ENCODE results near the gene F2RL3.

Gene F2RL3

GRCh38 chr19:16875584-16876555 lies 12.9 kb upstream of the F2RL3 start:
- no peak for FAIRE-seq

GRCh38 chr19:16876904-16877361 lies 11.9 kb upstream of the F2RL3 start:
- no peak for FAIRE-seq

GRCh38 chr19:16877581-16877980 lies 11.2 kb upstream of the F2RL3 start:
- no peak for FAIRE-seq

DNA sequence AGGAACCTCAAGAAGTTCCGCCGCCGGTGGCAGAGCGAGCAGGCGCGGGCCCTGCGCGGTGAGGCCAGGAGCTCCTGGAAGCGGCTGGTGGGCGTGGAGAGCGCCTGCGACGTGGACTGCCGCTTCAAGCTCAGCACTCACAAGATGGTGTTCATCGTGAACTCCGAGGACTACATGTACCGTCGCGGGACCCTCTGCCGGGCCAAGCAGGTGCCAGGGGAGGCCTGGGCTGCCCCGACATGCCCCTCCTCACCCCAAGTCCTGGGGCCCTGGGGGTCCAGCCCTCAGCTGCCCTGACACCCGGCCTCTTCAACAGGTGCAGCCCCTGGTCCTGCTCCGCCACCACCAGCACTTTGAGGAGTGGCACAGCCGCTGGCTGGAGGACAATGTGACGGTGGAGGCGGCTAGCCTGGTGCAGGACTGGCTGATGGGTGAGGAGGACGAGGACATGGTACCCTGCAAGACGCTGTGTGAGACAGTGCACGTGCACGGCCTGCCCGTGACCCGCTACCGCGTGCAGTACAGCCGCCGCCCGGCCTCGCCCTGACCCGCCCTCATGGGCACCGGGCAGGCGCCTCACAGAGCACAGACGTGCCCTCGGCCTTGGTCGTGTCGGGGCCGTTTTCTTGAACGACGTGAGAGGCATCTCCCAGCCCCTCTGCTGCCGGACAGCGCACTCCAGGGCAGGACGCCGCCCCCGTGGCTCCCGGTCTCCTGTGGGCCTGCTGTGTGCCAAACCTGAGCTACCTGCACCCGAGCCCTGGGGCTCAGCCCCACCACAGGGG lies 10.4 kb upstream of the F2RL3 start:
- no peak for FAIRE-seq

DNA sequence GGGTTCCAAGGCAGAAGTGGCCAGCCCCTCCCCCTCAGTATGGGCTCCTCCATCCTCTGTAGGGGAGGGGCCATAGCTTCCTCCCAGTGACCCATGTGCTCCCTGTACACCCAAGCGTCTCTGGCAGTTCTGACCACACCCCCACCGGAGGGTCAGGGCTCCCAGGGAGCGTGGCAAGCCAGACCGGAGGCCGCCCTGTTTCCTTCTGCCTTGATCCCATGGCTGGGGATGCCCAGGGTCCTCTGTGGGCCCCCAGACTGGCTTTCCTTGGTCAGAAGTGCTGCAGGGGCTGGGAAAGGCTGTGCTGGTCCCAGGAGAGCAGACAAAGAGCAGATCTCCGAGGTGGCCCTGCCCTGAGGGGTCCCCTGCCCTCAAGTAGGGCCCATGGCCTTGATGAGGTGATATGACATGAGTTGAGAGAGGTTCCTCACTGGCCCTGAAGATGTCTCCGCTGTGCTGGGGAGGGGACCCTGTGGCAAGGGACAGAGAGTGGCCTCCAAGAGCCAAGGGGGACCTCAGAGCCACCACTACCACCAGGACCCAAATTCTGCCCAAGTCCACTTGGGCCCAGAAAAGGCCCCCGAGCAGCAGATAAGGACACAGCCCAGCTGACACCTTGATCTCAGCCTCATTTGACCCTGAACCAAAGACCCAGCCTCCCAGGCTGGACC lies 7.8 kb upstream of the F2RL3 start:
- no peak for FAIRE-seq

GRCh38 chr19:16882146-16882545 lies 6.7 kb upstream of the F2RL3 start:
- no peak for FAIRE-seq

DNA sequence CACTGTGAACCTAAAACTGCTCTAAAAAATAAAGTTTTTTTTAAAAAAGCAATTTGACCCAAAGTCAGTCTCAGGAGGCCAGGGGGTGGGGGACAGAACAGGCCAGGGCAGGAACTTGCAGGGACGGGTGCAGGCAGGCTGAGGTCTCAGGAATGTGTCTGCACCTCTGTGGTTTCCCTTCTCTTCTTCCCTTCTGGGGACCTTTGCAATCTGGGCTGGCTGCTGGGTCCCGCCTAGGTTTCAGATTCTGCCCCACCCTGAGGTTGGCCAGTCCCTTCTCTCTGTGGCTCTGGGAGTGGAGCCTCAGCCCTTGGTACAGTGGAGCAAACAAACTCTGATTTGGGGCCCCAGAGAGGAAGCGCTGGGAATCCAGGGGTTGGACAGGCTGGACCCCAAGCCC lies 5.3 kb upstream of the F2RL3 start:
- FAIRE-seq: no peak

- FAIRE-seq: no peak
These were observed 3.6 kb upstream of the F2RL3 start for GRCh38 chr19:16885166-16885565.

- no peak for FAIRE-seq
These were observed 2.4 kb upstream of the F2RL3 start for GRCh38 chr19:16886305-16886880.

GRCh38 chr19:16887353-16888265 lies 1.2 kb upstream of the F2RL3 start:
- FAIRE-seq: no peak

- no peak for FAIRE-seq
These were observed 625 bp downstream of the F2RL3 start for GRCh38 chr19:16889366-16889882.

DNA sequence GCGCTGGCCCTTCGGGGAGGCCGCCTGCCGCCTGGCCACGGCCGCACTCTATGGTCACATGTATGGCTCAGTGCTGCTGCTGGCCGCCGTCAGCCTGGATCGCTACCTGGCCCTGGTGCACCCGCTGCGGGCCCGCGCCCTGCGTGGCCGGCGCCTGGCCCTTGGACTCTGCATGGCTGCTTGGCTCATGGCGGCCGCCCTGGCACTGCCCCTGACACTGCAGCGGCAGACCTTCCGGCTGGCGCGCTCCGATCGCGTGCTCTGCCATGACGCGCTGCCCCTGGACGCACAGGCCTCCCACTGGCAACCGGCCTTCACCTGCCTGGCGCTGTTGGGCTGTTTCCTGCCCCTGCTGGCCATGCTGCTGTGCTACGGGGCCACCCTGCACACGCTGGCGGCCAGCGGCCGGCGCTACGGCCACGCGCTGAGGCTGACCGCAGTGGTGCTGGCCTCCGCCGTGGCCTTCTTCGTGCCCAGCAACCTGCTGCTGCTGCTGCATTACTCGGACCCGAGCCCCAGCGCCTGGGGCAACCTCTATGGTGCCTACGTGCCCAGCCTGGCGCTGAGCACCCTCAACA lies 1.2 kb downstream of the F2RL3 start:
- FAIRE-seq: no peak

DNA sequence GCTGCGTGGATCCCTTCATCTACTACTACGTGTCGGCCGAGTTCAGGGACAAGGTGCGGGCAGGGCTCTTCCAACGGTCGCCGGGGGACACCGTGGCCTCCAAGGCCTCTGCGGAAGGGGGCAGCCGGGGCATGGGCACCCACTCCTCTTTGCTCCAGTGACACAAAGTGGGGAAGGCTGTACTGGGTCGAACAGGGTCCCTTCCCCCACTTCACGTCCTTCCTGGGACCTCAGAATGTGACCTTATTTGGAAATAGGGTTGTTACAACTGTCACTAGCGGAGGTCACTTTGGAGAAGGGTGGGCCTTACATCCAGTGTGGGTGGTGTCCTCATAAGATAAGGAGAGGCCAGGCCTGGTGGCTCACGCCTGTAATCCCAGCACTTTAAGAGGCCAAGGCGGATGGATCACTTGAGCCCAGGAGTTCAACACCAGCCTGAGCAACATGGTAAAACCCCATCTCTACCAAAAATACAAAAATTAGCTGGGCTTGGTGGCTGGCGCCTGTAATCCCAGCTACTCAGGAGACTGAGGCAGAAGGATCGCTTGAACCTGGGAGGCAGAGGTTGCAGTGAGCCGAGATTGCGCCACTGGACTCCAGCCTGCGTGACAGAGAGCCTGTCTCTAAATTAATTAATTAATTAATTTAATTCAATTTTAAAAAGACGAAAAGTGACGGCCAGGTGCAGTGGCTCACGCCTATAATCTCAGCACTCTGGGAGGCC lies 1.8 kb downstream of the F2RL3 start:
- FAIRE-seq: no peak

DNA sequence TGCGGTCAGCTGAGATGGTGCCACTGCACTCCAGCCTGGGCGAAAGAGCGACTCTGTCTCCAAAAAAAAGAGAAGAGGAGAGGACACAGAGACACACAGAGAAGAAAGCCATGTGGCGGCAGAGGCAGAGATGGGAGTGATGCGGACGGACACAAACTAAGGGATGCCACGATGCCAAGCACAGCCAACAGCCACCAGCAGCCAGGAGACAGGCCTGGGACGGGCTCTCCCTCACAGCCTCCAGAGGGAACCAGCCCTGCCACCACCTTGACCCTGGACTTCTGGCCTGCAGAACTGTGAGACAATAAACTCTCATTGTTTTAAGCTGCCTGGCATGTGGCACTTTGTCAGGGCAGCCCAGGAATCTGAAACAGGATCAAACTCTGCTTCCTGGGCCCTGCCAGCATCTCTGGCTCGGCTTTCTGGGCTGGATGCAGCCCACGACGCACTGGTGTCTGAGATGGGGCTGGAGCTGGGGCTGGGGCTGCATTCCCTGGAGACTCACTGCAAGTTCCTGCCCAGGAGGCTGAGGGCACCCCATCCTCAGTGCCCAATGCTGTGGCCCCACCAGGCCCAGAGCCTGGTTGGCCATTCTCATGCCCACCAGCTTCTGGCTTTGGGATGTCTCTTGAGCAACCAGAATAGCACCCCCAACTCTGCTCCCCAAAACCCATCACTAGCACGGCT lies 3.0 kb downstream of the F2RL3 start:
- FAIRE-seq: no peak

GRCh38 chr19:16892436-16892835 lies 3.6 kb downstream of the F2RL3 start:
- no peak for FAIRE-seq

GRCh38 chr19:16892868-16893685 lies 4.3 kb downstream of the F2RL3 start:
- FAIRE-seq: no peak

GRCh38 chr19:16893686-16893989 lies 4.8 kb downstream of the F2RL3 start:
- no peak for FAIRE-seq

GRCh38 chr19:16894080-16894479 lies 5.3 kb downstream of the F2RL3 start:
- no peak for FAIRE-seq
